Cardiac fibroblast (primary cell): ENCODE results near the gene MAGI1.

Source experiments
- DNase-seq, 2 donors: peaks; one replicate each; pipeline versions ENCODE4 v3.0.0 to v3.0.0-alpha.2; 2010; ENCODE audit warnings: low read depth in 2 of 2
- H3K4me3 ChIP-seq, 2 donors: replicated peaks in 1 of 2; 1 replicate in 1 of 2; 2 replicates in 1 of 2; pipeline ENCODE4 v1.5.1; 2011; ENCODE audit warnings: low read depth in 2 of 2, low read length in 2 of 2, mild to moderate bottlenecking in 2 of 2, moderate library complexity in 1 of 2
- TF ChIP-seq, protein P1 (sequence below): IDR thresholded peaks from one replicate; pipeline ENCODE4 v1.5.1; 2011; ENCODE audit warnings: low read depth, mild to moderate bottlenecking, low read length, inconsistent platforms

The MAGI1 gene

DNA sequence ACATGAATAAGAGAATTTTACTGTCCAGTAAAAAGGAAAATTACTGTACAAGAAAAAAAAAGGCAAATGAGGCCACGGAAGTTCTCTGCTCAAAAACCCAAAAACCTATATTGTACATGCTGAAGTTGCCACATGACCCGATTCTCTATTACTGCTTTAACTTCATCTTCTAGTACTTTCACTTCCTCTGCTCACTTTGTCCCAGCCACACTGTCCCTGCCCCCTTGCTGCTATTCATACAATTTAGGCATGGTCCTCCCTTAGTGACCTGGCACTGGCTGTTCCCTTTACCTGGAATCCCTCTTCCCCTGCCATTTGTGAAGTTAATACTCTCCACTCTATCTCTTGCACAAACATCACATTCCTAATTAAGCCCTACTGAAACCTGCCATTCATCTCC is 457.4 kb downstream of the MAGI1 start:
- no peak overlapping the region for H3K4me3 ChIP-seq
- no peak for DNase-seq
- TF ChIP-seq, protein P1, sequence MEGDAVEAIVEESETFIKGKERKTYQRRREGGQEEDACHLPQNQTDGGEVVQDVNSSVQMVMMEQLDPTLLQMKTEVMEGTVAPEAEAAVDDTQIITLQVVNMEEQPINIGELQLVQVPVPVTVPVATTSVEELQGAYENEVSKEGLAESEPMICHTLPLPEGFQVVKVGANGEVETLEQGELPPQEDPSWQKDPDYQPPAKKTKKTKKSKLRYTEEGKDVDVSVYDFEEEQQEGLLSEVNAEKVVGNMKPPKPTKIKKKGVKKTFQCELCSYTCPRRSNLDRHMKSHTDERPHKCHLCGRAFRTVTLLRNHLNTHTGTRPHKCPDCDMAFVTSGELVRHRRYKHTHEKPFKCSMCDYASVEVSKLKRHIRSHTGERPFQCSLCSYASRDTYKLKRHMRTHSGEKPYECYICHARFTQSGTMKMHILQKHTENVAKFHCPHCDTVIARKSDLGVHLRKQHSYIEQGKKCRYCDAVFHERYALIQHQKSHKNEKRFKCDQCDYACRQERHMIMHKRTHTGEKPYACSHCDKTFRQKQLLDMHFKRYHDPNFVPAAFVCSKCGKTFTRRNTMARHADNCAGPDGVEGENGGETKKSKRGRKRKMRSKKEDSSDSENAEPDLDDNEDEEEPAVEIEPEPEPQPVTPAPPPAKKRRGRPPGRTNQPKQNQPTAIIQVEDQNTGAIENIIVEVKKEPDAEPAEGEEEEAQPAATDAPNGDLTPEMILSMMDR, result no peak

DNA sequence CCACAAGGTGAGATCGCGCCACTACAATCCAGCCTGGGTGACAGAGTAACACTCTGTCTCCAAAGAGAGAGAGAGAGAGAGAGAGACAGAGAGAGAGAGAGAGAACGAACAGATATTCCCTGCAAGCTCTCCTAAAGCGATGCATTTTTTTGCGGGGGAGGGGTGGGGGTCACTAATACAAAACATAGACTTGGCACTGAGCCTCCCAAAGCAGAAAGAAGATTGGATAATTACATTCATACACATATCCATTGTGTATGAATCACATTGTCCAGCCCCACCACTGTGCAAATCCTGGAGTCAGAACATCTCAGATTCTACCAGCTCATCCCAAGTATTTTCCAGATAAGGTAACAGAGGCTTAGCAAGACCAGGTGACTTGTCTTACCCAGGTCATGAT is 459.9 kb downstream of the MAGI1 start:
- H3K4me3 ChIP-seq, result no peak overlapping the region
- TF ChIP-seq, protein P1, result no peak
- DNase-seq, result no peak

DNA sequence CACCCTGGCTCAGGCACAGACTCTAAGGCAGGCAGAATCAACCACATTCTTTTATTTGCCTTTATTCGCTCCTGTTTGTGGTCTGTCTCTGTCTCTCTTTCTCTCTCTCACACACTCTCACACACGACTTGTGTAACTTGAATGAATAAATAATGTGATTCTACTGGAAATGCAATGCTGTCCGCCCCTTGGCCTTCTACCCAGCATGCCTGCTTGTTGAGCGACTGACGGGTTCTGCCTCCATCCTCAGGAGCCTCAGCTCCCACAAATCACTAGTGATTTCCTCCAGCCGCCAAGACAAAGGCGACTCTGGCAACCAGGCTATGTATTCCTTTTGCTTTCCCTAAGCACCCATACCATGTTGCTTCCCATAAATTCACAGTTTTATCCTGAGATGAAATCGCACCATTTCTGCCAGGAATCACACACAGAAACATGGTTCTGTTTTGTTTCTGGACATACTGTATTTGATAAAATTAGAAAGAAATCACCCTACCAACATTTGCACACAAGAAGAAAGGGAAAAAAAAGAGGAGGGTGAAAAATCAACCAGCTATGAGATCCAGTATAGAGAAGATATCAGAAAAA is 460.8 kb downstream of the MAGI1 start:
- no peak for DNase-seq
- no peak overlapping the region for H3K4me3 ChIP-seq
- TF ChIP-seq, protein P1, result no peak

DNA sequence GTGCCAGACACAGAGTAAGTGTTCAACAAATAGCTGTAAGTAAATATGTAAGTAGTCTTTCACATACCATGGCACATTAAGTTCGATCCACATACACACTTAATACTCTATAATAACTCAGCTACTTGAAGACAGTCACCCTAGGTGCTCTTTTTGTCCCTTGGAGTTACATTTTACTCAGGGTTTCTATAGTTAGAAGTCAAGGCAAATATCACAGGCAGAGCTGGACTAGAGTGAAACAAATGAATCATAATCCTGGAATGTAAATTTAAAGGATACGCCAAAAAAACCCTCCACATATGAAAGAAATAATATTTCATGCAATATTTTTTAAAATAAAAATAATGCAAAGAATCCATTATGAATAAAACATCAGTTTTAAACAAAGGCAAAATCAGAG is 461.8 kb downstream of the MAGI1 start:
- H3K4me3 ChIP-seq, result no peak overlapping the region
- TF ChIP-seq, protein P1, result no peak
- DNase-seq, result peak; percentile 23 to 55

DNA sequence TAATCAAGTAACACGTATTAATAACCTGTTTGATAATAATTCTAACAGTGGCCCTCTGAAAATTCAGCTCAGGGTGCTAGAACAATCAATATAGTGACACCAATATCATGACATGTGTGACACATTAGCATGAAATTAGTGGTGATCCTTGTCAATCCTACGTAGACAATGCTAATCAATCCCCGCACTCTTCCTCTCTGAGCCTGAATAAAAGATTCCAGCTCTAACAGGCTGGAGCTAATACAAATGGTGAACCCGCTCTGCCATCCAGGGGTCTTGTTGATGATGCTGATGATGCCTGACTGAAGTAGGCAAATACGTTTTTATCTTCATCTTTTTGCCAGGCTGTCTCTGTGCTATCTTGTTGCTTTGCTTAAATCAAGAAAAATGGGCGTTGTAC is 462.5 kb downstream of the MAGI1 start:
- TF ChIP-seq, protein P1, result no peak
- DNase-seq, result no peak
- no peak overlapping the region for H3K4me3 ChIP-seq

DNA sequence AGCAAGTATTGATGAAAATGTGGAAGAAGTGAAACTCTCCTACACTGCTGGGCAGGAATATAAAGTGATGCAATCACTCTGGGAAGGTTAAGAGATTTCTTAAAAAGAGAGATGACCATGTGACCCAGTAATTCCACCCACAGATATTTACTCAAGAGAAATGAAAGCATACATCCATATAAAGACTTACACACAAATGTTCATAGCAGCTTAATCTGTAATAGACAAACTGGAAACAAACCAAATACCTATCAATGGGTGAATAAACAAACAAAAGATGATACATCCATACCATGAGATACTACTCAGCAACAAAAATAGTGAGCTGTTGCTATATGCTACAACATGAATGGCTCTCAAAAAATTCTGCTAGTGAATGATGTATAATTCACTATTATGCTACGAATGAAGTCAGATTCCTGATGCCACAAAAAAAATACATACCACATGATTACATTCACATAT is 463.3 kb downstream of the MAGI1 start:
- TF ChIP-seq, protein P1, result no peak
- DNase-seq, result peak; percentile 55 to 90

DNA sequence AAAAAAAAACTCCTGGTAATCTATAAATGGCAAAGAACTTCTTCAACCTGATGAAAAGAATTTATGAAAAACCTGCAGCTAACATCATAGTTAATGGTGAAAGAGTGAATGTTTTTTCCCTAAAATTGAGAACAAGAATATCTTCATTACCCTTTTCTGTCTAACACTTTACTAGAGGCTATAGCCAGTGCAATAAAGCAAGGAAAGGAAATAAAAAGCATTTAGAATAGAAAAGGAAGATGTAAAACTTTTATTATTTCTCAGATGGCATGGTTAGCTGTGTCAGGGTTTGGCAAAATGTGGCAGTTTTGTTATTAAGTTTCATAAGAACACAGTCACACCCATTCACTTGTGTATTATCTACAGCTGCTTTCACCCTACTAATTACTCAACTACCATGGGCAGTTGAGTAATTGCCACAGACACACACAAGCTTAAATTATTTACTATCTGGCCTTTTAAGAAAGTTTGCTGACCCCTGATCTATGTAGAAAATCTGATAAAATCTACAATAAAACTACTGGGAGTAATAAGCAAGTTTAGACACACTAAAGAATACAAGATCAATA is 465.1 kb downstream of the MAGI1 start:
- TF ChIP-seq, protein P1, result no peak
- H3K4me3 ChIP-seq, result no peak overlapping the region
- DNase-seq, result no peak

More for the DNA sequence above, 463.3 kb downstream of the MAGI1 start:
- H3K4me3 ChIP-seq, result no peak overlapping the region
